ENCODE data around the gene NFATC2.

DNA sequence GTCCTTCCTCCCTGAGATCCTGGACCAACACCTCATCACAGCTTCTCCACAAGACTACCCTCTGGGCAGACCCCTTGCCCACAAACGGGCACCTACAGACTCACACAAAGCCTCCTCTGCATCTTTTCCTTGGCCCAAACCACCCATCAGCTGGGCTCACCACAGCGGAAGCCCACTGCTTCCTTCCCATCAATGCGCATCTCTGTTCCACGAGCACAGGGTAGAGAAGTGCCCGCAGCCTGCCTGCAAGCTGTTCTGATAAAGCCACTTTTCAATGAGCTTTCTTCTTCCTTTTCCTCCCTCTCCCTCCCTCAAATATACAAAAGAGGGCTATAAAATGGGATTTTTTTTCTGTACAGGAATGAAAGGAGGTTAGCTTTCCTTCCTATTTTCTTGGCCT lies 111.2 kb downstream of the NFATC2 start:
- TF ChIP-seq, protein P1, sequence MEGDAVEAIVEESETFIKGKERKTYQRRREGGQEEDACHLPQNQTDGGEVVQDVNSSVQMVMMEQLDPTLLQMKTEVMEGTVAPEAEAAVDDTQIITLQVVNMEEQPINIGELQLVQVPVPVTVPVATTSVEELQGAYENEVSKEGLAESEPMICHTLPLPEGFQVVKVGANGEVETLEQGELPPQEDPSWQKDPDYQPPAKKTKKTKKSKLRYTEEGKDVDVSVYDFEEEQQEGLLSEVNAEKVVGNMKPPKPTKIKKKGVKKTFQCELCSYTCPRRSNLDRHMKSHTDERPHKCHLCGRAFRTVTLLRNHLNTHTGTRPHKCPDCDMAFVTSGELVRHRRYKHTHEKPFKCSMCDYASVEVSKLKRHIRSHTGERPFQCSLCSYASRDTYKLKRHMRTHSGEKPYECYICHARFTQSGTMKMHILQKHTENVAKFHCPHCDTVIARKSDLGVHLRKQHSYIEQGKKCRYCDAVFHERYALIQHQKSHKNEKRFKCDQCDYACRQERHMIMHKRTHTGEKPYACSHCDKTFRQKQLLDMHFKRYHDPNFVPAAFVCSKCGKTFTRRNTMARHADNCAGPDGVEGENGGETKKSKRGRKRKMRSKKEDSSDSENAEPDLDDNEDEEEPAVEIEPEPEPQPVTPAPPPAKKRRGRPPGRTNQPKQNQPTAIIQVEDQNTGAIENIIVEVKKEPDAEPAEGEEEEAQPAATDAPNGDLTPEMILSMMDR (IDR thresholded peaks at IDR 0.05; ENCODE audit: insufficient read depth, low read depth, low read length) = no peak
- no peak for TF ChIP-seq EZH2 (IDR thresholded peaks at IDR 0.05; ENCODE audit: insufficient read depth, low read length)

Measured in astrocyte (in vitro differentiated cells and primary cell).